ENCODE measurements around the gene BSCL2.
"Not testable (repeated sequence)": the region's sequence is repeated elsewhere in the genome, so short reads cannot be mapped to it uniquely, and the experiment has no call there.

BSCL2 gene

DNA sequence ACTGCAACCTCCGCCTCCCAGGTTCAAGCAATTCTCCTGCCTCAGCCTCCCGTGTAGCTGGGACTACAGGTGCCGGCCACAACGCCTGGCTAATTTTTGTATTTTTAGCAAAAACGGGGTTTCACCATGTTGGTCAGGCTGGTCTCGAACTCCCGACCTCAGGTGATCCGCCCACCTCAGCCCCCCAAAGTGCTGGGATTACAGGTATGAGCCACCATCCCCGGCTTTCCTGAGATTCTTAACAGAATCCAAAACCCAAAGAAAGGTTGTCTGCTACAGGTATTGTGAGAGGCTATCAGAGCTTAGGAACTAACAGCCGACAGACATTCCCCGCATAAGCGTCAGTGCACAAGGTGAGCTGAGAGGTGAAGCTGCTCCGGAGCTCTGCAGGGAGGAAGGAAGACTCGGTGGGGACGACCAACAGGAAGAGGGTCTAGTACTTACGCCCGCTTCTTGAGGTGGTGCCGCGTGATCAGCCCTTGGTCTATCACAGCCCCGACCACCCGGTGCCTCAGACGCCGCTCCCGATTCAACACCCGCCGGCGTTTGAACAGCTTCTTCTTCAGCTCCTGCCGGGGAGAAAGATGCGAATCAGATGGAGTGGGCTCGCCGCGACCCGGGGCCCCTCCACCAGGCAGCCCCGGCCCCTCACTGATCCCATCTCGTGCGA lies 42.7 kb downstream of the BSCL2 start:
- DNase-seq (ENCODE audit: low spot score) = peak; percentile 74
- TF ChIP-seq, protein P1, sequence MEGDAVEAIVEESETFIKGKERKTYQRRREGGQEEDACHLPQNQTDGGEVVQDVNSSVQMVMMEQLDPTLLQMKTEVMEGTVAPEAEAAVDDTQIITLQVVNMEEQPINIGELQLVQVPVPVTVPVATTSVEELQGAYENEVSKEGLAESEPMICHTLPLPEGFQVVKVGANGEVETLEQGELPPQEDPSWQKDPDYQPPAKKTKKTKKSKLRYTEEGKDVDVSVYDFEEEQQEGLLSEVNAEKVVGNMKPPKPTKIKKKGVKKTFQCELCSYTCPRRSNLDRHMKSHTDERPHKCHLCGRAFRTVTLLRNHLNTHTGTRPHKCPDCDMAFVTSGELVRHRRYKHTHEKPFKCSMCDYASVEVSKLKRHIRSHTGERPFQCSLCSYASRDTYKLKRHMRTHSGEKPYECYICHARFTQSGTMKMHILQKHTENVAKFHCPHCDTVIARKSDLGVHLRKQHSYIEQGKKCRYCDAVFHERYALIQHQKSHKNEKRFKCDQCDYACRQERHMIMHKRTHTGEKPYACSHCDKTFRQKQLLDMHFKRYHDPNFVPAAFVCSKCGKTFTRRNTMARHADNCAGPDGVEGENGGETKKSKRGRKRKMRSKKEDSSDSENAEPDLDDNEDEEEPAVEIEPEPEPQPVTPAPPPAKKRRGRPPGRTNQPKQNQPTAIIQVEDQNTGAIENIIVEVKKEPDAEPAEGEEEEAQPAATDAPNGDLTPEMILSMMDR (IDR thresholded peaks at IDR 0.05; ENCODE audit: borderline replicate concordance, control extremely low read depth, extremely low read depth, insufficient read depth, missing control alignments) = no peak
- in situ Hi-C loops (cut with MboI; ENCODE audit: low sequenced_read_pairs, unreplicated experiment) = no loop called here

DNA sequence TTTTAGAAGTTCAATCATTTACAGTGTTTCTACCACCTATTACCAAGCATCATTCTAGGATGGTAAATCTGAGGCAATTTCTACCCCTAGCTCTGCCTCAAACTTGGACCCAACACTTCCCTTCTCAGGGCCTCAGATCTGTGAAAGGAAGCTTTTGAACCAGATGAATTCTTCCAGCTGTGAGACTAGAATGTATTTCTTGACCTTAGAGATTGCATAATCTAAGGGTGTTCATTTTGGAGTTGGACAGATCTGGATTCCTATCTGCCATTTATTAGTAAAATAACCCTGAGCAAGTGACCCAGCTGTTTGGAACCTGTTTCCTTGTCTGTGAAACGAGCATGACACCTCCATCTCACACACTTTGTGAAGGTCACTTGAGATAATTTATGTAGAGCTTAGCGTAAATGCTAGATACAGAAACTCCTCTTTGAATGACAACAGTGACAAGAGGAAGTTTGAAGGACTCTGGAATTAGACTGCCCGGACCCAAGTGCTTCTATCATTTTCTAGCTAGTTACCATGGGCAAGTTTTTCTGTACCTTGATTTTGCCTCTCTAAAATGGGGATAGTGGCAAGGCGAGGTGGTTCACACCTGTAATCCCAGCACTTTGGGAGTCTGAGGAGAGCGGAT lies 50.3 kb downstream of the BSCL2 start:
- in situ Hi-C loops (cut with MboI; ENCODE audit: low sequenced_read_pairs, unreplicated experiment) = no loop called here
- DNase-seq (ENCODE audit: low spot score) = no peak
- TF ChIP-seq, protein P1 (IDR thresholded peaks at IDR 0.05; ENCODE audit: borderline replicate concordance, control extremely low read depth, extremely low read depth, insufficient read depth, missing control alignments) = no peak

DNA sequence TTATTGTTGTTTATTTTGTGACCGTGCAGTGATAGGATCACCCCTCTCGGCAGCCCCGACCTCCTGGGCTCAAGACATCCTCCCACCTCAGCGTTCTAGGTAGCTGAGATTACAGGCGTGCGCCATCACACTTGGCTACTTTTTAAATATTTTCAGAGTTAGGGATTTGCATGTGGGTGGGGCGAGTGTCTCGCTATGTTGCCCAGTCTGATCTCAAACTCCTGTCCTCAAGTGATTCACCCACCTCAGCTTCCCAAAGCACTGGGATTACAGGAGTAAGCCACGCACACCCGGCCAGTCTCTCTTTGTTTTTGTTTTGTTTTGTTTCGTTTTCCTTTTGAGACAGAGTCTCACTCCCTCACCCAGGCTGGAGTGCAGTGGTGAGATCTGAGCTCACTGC lies 52.9 kb downstream of the BSCL2 start:
- in situ Hi-C loops (cut with MboI; ENCODE audit: low sequenced_read_pairs, unreplicated experiment) = no loop called here
- TF ChIP-seq, protein P1 (IDR thresholded peaks at IDR 0.05; ENCODE audit: borderline replicate concordance, control extremely low read depth, extremely low read depth, insufficient read depth, missing control alignments) = no peak
- no peak for DNase-seq (ENCODE audit: low spot score)

DNA sequence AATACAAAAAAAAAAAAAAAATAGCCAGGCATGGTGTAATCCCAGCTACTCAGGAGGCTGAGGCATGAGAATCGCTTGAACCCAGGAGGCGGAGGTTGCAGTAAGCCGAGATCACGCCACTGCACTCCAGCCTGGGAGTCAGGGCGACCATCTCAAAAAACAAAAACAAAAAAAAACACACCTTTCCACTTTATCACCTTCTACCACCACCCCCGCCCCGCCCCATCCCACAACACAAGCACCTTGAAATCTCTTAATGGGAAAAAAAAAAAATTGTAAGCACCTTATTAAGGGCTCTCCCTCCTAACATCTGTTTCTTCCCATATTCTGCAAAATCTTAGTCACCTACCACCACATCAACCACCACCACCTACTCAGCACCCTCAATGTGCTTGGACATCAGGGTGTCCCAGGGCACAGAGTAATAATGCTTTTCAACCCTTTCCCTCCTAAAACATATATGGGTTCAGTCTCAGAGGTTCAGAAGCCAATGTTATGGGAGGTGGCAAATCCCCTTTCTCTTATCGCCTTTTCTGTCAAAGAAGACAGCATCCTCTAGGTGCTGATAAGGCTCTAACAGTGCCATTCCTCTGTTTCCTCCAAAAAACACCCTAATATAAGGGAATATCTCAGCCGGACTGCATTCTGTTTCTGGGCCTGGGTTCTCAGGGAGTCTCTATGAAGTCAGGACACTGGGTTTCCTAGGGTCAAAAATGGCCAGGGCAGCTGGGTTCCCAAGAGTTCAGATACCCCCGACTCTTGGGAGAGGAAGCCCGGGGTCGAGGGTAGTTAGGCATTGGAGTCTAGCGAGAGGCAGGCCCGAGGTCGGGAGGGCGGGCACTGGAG lies 54.8 kb downstream of the BSCL2 start:
- in situ Hi-C loops (cut with MboI; ENCODE audit: low sequenced_read_pairs, unreplicated experiment) = no loop called here
- DNase-seq (ENCODE audit: low spot score) = no peak
- TF ChIP-seq, protein P1 (IDR thresholded peaks at IDR 0.05; ENCODE audit: borderline replicate concordance, control extremely low read depth, extremely low read depth, insufficient read depth, missing control alignments) = no peak

DNA sequence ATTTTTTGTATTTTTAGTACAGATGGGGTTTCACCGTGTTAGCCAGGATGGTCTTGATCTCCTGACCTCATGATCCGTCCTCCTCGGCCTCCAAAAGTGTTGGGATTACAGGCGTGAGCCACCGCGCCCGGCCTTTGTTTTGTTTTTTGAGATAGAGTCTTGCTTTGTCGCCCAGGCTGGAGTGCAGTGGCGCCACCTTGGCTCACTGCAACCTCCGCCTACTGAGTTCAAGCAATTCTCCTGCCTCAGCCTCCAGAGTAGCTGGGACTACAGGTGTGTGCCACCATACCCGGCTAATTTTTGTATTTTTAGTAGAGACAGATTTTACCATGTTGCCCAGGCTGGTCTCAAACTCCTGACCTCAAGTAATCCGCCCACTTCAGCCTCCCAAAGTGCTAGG lies 56.9 kb downstream of the BSCL2 start:
- in situ Hi-C loops (cut with MboI; ENCODE audit: low sequenced_read_pairs, unreplicated experiment); DNase-seq (ENCODE audit: low spot score): not testable (repeated sequence)

DNA sequence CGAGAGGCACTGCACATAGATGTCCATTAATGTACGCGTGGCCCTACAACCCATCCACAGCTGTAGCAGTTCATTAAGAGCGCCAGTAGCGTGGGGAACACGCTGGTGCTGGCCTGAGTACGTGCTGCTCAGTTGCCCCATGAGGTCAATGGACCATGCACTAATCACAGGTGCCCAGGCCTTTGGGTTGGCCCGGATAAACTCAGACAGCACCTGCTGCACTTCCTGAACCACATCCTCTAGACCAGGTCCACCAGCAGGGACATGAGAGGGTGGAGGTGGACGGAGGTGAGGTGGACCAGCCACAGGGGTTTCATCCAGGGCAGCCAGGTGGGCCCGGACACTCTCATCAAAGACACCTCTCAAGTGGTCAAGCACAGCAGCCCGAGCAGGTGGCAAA lies 57.7 kb downstream of the BSCL2 start:
- DNase-seq (ENCODE audit: low spot score) = no peak
- in situ Hi-C loops (cut with MboI; ENCODE audit: low sequenced_read_pairs, unreplicated experiment) = no loop called here
- TF ChIP-seq, protein P1 (IDR thresholded peaks at IDR 0.05; ENCODE audit: borderline replicate concordance, control extremely low read depth, extremely low read depth, insufficient read depth, missing control alignments) = no peak

DNA sequence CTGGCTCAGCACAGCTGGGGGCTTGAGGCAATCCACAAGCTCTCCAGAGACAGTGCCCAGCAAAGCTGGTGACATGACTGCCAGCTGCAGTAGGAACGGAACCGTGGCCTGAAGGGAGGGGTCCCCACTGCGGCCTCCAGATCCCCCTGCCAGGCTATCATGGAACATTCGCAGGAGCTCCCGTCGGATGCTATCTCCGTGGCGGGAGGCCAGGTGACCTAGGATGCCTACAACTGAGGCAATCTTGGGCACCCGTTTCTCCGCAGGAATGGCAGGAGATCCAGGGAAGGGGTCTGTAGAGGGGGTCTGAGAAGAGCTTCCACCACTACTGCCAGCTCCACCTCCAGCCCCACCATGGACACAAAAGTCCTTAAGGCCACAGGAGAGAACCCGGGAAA lies 58.3 kb downstream of the BSCL2 start:
- in situ Hi-C loops (cut with MboI; ENCODE audit: low sequenced_read_pairs, unreplicated experiment) = no loop called here
- DNase-seq (ENCODE audit: low spot score) = no peak
- TF ChIP-seq, protein P1 (IDR thresholded peaks at IDR 0.05; ENCODE audit: borderline replicate concordance, control extremely low read depth, extremely low read depth, insufficient read depth, missing control alignments) = no peak

All from GM13976 (cell line).